Lower leg skin (tissue), 4 donors: ENCODE data around the gene CS. TPM values are rescaled to one million over a fixed set of nuclear protein-coding genes. Genes with fewer than 3 reads are reported as not detected.
"Not testable (repeated sequence)": the region's sequence is repeated elsewhere in the genome, so short reads cannot be mapped to it uniquely, and the experiment has no call there.

Experiments used
- DNase-seq, 2 donors: peaks; one replicate each; pipeline ENCODE4 v3.0.0-alpha.2; 2019; ENCODE audit warnings: low spot score in 2 of 2
- H3K4me3 ChIP-seq: fragments of 200-600 bp; sonication (generic); 2 replicates; pipeline ENCODE4 v1.5.1; 2017; ENCODE audit warnings: mild to moderate bottlenecking, low read depth; ENCODE audit not compliant: poor library complexity, severe bottlenecking
- POLR2A ChIP-seq, 2 donors: fragments of 450-650 bp; IDR thresholded peaks; one replicate each; pipeline ENCODE4 v1.6.1; 2016 to 2017; ENCODE audit warnings: antibody characterized with exemption in 2 of 2, mild to moderate bottlenecking in 1 of 2, moderate library complexity in 1 of 2
- WGBS, 2 donors: methylation state at CpG; one replicate each; pipeline ENCODE4 v1.1.5; 2018; 5-methylcytosine and 5-hydroxymethylcytosine counted together
- intact Hi-C: fragments of 100-400 bp; cut with DNase I; formaldehyde crosslinking; loops from one replicate; pipeline ENCODE4 v1.15.0; 2023; ENCODE audit warnings: low total_unique reads
- total RNA-seq, 4 donors: library from RNA; depleted of rRNA; stranded (reverse); fragments of >200 nt; gene quantifications; one replicate each; pipeline ENCODE4 v1.1.0, GENCODE V29; 2016
- TF ChIP-seq, protein P1 (sequence below), 3 donors: fragments of 450-650 bp; IDR thresholded peaks; one replicate each; pipeline ENCODE4 v1.5.1; 2016; ENCODE audit warnings: antibody characterized with exemption in 3 of 3, mild to moderate bottlenecking in 3 of 3, moderate library complexity in 2 of 3

CS gene
- 100 to 1,000 TPM; 118 to 156 (median 150) TPM for total RNA-seq

DNA sequence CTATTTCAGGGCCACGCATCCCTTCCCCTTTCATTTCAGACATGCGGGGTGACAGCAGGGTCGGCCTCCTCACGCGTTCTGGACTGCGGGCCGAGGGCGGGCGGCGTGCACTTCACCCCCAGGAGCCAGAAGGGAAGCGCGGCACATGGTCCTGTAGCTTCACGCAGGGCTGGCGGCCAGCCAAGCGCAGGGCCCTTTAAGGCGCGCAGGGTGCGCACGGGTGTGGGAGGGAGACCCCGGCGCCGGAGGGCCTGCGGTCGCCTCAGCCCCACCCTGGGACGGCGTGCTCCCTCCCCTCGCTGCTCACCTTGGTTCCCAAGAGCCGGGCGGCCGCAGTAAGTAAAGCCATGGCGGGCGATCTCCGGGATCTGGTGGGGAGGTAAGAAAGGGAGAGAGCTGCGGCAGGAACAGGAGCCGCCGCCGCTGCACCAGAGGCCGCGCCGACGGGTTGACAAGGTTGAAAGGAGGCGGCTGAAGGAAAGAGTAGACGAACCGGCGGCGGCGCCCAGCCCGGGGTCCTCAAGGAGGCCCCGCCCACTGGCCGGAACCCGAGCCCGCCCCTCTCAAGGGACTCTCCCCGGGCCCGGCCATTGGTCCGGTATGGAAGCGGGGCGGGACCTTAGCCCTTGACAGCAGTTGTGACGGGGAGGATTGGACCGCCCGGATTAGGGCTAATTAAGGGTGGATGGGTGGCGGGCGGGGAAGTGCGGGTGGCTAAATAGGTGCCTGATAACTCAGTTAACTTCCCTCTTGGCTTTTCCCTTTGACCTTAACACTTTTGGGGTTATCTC, at the start of gene CS:
TSS of gene CS (minus strand) at position 478 of the 791 bp plus-strand sequence. CDS start at position 349, 129 bp downstream.
- intact Hi-C loops = no loop called here
- TF ChIP-seq POLR2A (IDR thresholded peaks at IDR 0.05) = no peak
- TF ChIP-seq, protein P1, sequence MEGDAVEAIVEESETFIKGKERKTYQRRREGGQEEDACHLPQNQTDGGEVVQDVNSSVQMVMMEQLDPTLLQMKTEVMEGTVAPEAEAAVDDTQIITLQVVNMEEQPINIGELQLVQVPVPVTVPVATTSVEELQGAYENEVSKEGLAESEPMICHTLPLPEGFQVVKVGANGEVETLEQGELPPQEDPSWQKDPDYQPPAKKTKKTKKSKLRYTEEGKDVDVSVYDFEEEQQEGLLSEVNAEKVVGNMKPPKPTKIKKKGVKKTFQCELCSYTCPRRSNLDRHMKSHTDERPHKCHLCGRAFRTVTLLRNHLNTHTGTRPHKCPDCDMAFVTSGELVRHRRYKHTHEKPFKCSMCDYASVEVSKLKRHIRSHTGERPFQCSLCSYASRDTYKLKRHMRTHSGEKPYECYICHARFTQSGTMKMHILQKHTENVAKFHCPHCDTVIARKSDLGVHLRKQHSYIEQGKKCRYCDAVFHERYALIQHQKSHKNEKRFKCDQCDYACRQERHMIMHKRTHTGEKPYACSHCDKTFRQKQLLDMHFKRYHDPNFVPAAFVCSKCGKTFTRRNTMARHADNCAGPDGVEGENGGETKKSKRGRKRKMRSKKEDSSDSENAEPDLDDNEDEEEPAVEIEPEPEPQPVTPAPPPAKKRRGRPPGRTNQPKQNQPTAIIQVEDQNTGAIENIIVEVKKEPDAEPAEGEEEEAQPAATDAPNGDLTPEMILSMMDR (IDR thresholded peaks at IDR 0.05) = no peak
- DNase-seq = peak; percentile 99 to 100
- peak within 1 kb of the TSS; percentile 67 for H3K4me3 ChIP-seq
- WGBS, 2 donors = 0 to 1% methylated on average over 25 to 59 of the region's 63 CpGs

- intact Hi-C loops = no loop called here
- DNase-seq = peak in 1 of 2 donors; percentile 25
- 83 to 91% methylated on average over 5 of the region's 5 CpGs for WGBS, 2 donors
- TF ChIP-seq, protein P1 (IDR thresholded peaks at IDR 0.05) = no peak
- no peak for TF ChIP-seq POLR2A (IDR thresholded peaks at IDR 0.05)
- no peak overlapping the region for H3K4me3 ChIP-seq
Measured at GRCh38 chr12:56348776-56349175, 48.6 kb upstream of the CS start.

DNA sequence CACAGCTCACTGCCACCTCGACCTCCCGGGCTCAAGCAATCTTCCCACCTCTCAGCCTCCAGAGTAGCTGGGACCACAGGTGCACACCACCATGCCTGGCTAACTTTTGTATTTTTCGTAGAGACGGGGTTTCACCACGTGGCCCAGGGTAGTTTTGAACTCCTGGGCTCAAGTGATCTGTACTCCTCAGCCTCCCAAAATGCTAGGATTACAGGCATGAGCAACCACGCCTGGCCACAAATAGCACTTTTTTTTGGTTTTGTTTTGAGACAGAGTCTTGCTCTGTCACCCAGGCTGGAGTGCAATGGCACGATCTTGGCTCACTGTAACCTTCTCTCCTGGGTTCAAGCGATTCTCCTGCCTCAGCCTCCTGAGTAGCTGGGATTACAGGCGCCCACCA, 47.1 kb upstream of the CS start:
- intact Hi-C loops, H3K4me3 ChIP-seq, DNase-seq: not testable (repeated sequence)
- 92 to 93% methylated on average over 9 of the region's 9 CpGs for WGBS, 2 donors

DNA sequence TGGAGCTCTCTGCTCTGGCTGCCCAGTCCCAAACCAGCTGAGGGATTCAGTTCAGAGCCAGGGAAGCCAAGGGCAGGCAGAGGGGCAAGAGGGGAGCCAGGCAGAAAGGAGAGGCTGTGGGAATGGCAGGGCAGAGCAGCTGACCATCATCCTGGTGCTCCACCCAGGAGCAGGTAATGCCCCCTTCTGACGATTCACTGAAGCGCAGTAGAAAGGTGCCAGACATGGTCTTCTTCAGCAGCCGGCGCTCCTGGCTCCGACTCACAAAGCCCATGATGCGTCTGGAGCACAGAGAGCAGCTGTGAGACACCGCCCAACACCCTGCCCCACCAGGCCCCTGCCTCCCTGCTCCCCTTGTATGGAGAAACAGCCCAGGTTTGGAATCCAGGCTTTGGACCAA, 46.5 kb upstream of the CS start:
- DNase-seq = no peak
- intact Hi-C loops = no loop called here
- TF ChIP-seq, protein P1 (IDR thresholded peaks at IDR 0.05) = no peak
- no peak for TF ChIP-seq POLR2A (IDR thresholded peaks at IDR 0.05)
- H3K4me3 ChIP-seq = no peak overlapping the region
- WGBS, 2 donors = 79 to 88% methylated on average over 6 to 7 of the region's 7 CpGs

DNA sequence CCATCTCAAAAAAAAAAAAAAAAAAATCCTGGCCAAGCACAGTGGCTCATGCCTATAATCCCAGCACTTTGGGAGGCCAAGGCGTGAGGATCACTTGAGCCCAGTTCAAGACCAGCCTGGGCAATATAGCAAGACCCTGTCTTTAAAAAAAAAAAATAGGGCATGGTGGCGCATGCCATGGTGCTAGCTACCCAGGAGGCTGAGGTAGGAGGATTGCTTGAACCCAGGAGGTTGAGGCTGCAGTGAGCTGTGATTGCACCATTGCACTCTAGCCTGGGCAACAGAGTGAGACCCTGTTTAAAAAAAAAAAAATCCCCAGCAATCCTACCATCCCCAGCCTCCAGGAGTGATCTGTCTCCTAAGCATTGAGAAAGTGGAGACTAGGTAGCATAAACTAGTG, 42.2 kb upstream of the CS start:
- intact Hi-C loops, DNase-seq, H3K4me3 ChIP-seq: not testable (repeated sequence)
- WGBS, 2 donors = 95 to 100% methylated on average over 2 of the region's 2 CpGs

GRCh38 chr12:56341616-56342015, 41.5 kb upstream of the CS start:
- TF ChIP-seq POLR2A (IDR thresholded peaks at IDR 0.05) = no peak
- TF ChIP-seq, protein P1 (IDR thresholded peaks at IDR 0.05) = no peak
- intact Hi-C loops = no loop called here
- 23 to 36% methylated on average over 1 of the region's 1 CpG for WGBS, 2 donors
- H3K4me3 ChIP-seq = no peak overlapping the region
- no peak for DNase-seq

GRCh38 chr12:56339158-56339422, 39.0 kb upstream of the CS start:
- H3K4me3 ChIP-seq = no peak overlapping the region
- intact Hi-C loops = no loop called here
- 92 to 95% methylated on average over 1 of the region's 1 CpG for WGBS, 2 donors
- no peak for DNase-seq
- TF ChIP-seq, protein P1 (IDR thresholded peaks at IDR 0.05) = no peak
- TF ChIP-seq POLR2A (IDR thresholded peaks at IDR 0.05) = no peak
